Measurements from ENCODE around the gene MON2. TPM values are rescaled to one million over a fixed set of nuclear protein-coding genes. Genes with fewer than 3 reads are reported as not detected.

MON2 gene
- total and polyA plus RNA-seq, 2 of the 13 experiments (the other 11 are each of a cell fraction or from before 2014, with no cell fraction given), result 10.5 to 24.8 TPM

DNA sequence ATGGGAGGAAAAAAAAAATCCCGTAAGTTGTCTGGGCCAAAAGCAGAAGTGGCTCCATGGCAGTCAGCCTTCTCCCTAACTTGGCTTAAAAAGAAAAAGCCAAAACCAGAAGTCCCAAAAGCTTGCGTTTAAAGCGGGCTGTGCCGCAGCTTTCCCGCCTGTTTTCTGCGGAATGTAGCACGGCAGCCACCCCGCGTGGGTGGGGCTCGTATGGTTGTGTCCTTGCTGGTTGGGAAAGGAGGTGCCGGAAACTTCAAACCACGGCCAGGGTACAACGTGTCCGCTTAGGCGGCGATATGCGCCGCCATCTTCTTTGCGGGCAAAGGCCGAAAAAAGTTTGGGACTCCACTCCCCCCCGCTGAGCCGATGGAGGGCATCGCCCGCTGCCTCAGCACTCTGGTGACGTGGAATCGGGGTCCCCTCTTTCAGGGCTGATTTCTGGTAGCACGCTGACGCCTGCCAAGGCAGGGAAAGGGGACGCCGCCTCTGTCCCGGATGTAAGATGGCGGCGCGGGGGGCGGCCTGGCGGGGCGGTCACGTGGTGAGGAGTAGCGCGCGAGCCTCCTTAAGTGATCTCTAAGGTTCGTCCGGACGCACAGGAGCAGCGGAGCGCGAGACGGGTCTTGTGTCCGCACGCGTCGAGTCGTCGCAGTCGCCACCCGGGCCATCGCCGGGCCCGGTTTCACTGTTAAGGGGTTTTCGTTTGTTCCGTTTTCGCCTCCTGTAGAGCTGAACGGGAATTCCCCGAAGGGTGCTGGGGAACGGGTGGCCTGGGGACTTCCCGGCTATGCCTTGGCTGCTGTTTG is 135.8 kb downstream of the MON2 start (continued):
- TF ChIP-seq, protein P1, sequence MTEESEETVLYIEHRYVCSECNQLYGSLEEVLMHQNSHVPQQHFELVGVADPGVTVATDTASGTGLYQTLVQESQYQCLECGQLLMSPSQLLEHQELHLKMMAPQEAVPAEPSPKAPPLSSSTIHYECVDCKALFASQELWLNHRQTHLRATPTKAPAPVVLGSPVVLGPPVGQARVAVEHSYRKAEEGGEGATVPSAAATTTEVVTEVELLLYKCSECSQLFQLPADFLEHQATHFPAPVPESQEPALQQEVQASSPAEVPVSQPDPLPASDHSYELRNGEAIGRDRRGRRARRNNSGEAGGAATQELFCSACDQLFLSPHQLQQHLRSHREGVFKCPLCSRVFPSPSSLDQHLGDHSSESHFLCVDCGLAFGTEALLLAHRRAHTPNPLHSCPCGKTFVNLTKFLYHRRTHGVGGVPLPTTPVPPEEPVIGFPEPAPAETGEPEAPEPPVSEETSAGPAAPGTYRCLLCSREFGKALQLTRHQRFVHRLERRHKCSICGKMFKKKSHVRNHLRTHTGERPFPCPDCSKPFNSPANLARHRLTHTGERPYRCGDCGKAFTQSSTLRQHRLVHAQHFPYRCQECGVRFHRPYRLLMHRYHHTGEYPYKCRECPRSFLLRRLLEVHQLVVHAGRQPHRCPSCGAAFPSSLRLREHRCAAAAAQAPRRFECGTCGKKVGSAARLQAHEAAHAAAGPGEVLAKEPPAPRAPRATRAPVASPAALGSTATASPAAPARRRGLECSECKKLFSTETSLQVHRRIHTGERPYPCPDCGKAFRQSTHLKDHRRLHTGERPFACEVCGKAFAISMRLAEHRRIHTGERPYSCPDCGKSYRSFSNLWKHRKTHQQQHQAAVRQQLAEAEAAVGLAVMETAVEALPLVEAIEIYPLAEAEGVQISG (CRISPR knock-in tag; IDR thresholded peaks at IDR 0.05), result peak; percentile 51; the same call in 1 of the 2 replicates
- TF ChIP-seq ZNF264 (CRISPR knock-in tag; IDR thresholded peaks at IDR 0.05) (peak; percentile 17; the same call in 1 of the 2 replicates), SMAD1 (CRISPR knock-in tag; IDR thresholded peaks at IDR 0.05; ENCODE audit: borderline replicate concordance, low read depth) (no peak), ASH2L (IDR thresholded peaks at IDR 0.05; ENCODE audit: insufficient read length, low read depth, low read length) (peak; percentile 93), ZBTB21 (CRISPR knock-in tag; IDR thresholded peaks at IDR 0.05) (peak; percentile 83; the same call in 1 of the 2 replicates), EP300 (IDR thresholded peaks at IDR 0.05; ENCODE audit: low read depth in 2 of 2, low read length in 2 of 2) (peak; percentile 14; a peak in 1 of 4 replicates), EP300 (CRISPR knock-in tag; IDR thresholded peaks at IDR 0.05; ENCODE audit: borderline replicate concordance) (no peak), SYNCRIP (IDR thresholded peaks at IDR 0.05; ENCODE audit: insufficient read depth, low read depth, low read length) (no peak), HNRNPK (IDR thresholded peaks at IDR 0.05; ENCODE audit: low read depth, low read length, poor library complexity, severe bottlenecking) (no peak), MXI1 (IDR thresholded peaks at IDR 0.05; ENCODE audit: borderline replicate concordance, low read depth, low read length) (peak; percentile 26; the same call in 1 of the 3 replicates), U2AF2 (IDR thresholded peaks at IDR 0.05; ENCODE audit: low read depth, low read length) (no peak), CEBPG (CRISPR knock-in tag; IDR thresholded peaks at IDR 0.05) (no peak), CHCHD3 (CRISPR knock-in tag; IDR thresholded peaks at IDR 0.05) (no peak), GLI4 (CRISPR knock-in tag; IDR thresholded peaks at IDR 0.05; ENCODE audit: borderline replicate concordance) (no peak; the same call in 1 of the 2 replicates)
- TF ChIP-seq, protein P2, sequence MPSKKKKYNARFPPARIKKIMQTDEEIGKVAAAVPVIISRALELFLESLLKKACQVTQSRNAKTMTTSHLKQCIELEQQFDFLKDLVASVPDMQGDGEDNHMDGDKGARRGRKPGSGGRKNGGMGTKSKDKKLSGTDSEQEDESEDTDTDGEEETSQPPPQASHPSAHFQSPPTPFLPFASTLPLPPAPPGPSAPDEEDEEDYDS (CRISPR knock-in tag; IDR thresholded peaks at IDR 0.05), result no peak
- TF ChIP-seq, protein P3, sequence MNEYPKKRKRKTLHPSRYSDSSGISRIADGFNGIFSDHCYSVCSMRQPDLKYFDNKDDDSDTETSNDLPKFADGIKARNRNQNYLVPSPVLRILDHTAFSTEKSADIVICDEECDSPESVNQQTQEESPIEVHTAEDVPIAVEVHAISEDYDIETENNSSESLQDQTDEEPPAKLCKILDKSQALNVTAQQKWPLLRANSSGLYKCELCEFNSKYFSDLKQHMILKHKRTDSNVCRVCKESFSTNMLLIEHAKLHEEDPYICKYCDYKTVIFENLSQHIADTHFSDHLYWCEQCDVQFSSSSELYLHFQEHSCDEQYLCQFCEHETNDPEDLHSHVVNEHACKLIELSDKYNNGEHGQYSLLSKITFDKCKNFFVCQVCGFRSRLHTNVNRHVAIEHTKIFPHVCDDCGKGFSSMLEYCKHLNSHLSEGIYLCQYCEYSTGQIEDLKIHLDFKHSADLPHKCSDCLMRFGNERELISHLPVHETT (CRISPR knock-in tag; conservative IDR thresholded peaks at IDR 0.05), result peak; percentile 52
- TF ChIP-seq, protein P4, sequence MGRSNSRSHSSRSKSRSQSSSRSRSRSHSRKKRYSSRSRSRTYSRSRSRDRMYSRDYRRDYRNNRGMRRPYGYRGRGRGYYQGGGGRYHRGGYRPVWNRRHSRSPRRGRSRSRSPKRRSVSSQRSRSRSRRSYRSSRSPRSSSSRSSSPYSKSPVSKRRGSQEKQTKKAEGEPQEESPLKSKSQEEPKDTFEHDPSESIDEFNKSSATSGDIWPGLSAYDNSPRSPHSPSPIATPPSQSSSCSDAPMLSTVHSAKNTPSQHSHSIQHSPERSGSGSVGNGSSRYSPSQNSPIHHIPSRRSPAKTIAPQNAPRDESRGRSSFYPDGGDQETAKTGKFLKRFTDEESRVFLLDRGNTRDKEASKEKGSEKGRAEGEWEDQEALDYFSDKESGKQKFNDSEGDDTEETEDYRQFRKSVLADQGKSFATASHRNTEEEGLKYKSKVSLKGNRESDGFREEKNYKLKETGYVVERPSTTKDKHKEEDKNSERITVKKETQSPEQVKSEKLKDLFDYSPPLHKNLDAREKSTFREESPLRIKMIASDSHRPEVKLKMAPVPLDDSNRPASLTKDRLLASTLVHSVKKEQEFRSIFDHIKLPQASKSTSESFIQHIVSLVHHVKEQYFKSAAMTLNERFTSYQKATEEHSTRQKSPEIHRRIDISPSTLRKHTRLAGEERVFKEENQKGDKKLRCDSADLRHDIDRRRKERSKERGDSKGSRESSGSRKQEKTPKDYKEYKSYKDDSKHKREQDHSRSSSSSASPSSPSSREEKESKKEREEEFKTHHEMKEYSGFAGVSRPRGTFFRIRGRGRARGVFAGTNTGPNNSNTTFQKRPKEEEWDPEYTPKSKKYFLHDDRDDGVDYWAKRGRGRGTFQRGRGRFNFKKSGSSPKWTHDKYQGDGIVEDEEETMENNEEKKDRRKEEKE (IDR thresholded peaks at IDR 0.05), result no peak
